ENCODE measurements around the gene RC3H1. TPM values are rescaled to one million over a fixed set of nuclear protein-coding genes. Genes with fewer than 3 reads are reported as not detected.

Gene RC3H1
- total RNA-seq, 1 experiment from 2014 or later: 29.2 TPM

GRCh38 chr1:174017231-174017970 lies 4.8 kb downstream of the RC3H1 start:
- Mint-ChIP-seq H3K27me3 (ENCODE audit: insufficient read depth, unreplicated experiment) (no peaks in the 10 kb centered on the region), H3K9me3 (ENCODE audit: unreplicated experiment) (no peaks in the 10 kb centered on the region), H3K36me3 (ENCODE audit: insufficient read depth, unreplicated experiment) (peaks cover 26% of the 10 kb centered on the region), H3K27ac (ENCODE audit: unreplicated experiment) (no peak overlapping the region), H3K4me3 (ENCODE audit: unreplicated experiment) (no peak overlapping the region), H3K4me1 (ENCODE audit: low read depth, unreplicated experiment) (no peaks in the 10 kb centered on the region)
- H3K4me1 ChIP-seq: peaks cover 9% of the 10 kb centered on the region
- no TSS peak for BruUV-seq (replicated peaks)
- no peak overlapping the region for H3K4me3 ChIP-seq (ENCODE audit: low read depth, low read length)
- no peaks in the 10 kb centered on the region for H3K36me3 ChIP-seq (ENCODE audit: control insufficient read depth, insufficient read depth, low read length)
- intact Hi-C loops (cut with micrococcal nuclease; ENCODE audit: unreplicated experiment): no loop called here
- CTCF ChIA-PET: no interaction called here
- no peak for TF ChIP-seq CTCF (IDR thresholded peaks at IDR 0.05; ENCODE audit: insufficient read depth in 1 of 2, low read depth in 1 of 2, low read length in 1 of 2, severe bottlenecking in 1 of 2, unreplicated experiment in 1 of 2)
- no peak for DNase-seq
- no peaks in the 10 kb centered on the region for H3K9me3 ChIP-seq
- POLR2A ChIA-PET: no interaction called here
- no peaks in the 10 kb centered on the region for H3K27me3 ChIP-seq (replicated peaks; ENCODE audit: control insufficient read depth, insufficient read depth, low read length)

- ChIA-PET CTCF (no interaction called here), POLR2A (no interaction called here)
- BruUV-seq (replicated peaks): no TSS peak
- DNase-seq: no peak
- Mint-ChIP-seq H3K27me3 (ENCODE audit: insufficient read depth, unreplicated experiment) (no peaks in the 10 kb centered on the region), H3K36me3 (ENCODE audit: insufficient read depth, unreplicated experiment) (peaks cover 17% of the 10 kb centered on the region), H3K4me3 (ENCODE audit: unreplicated experiment) (no peak overlapping the region), H3K4me1 (ENCODE audit: low read depth, unreplicated experiment) (peaks cover 5% of the 10 kb centered on the region), H3K9me3 (ENCODE audit: unreplicated experiment) (no peaks in the 10 kb centered on the region), H3K27ac (ENCODE audit: unreplicated experiment) (no peak overlapping the region)
- H3K9me3 ChIP-seq: no peaks in the 10 kb centered on the region
- H3K36me3 ChIP-seq (ENCODE audit: control insufficient read depth, insufficient read depth, low read length): no peaks in the 10 kb centered on the region
- intact Hi-C loops (cut with micrococcal nuclease; ENCODE audit: unreplicated experiment): no loop called here
- no peak overlapping the region for H3K4me3 ChIP-seq (ENCODE audit: low read depth, low read length)
- no peaks in the 10 kb centered on the region for H3K27me3 ChIP-seq (replicated peaks; ENCODE audit: control insufficient read depth, insufficient read depth, low read length)
- H3K4me1 ChIP-seq: peaks cover 5% of the 10 kb centered on the region; the same call in 1 of the 2 replicates
- no peak for TF ChIP-seq CTCF (IDR thresholded peaks at IDR 0.05; ENCODE audit: insufficient read depth in 1 of 2, low read depth in 1 of 2, low read length in 1 of 2, severe bottlenecking in 1 of 2, unreplicated experiment in 1 of 2)
Observed at GRCh38 chr1:174013864-174014418, 8.2 kb downstream of the RC3H1 start.

GRCh38 chr1:174008979-174009378 lies 13.2 kb downstream of the RC3H1 start:
- peaks cover 6% of the 10 kb centered on the region for H3K4me1 Mint-ChIP-seq (ENCODE audit: low read depth, unreplicated experiment)
- Histone ChIP-seq H3K9me3 (no peaks in the 10 kb centered on the region), H3K4me3 (ENCODE audit: low read depth, low read length) (no peak overlapping the region), H3K36me3 (ENCODE audit: control insufficient read depth, insufficient read depth, low read length) (no peaks in the 10 kb centered on the region), H3K4me1 (no peaks in the 10 kb centered on the region), H3K27me3 (replicated peaks; ENCODE audit: control insufficient read depth, insufficient read depth, low read length) (no peaks in the 10 kb centered on the region)
- ChIA-PET CTCF (no interaction called here), POLR2A (no interaction called here)
- no TSS peak for BruUV-seq (replicated peaks)
- intact Hi-C loops (cut with micrococcal nuclease; ENCODE audit: unreplicated experiment): no loop called here
- H3K9me3 Mint-ChIP-seq (ENCODE audit: unreplicated experiment): no peaks in the 10 kb centered on the region
- DNase-seq: no peak
- no peaks in the 10 kb centered on the region for H3K27me3 Mint-ChIP-seq (ENCODE audit: insufficient read depth, unreplicated experiment)
- no peak overlapping the region for H3K4me3 Mint-ChIP-seq (ENCODE audit: unreplicated experiment)
- H3K27ac Mint-ChIP-seq (ENCODE audit: unreplicated experiment): no peak overlapping the region
- no peak for TF ChIP-seq CTCF (IDR thresholded peaks at IDR 0.05; ENCODE audit: insufficient read depth in 1 of 2, low read depth in 1 of 2, low read length in 1 of 2, severe bottlenecking in 1 of 2, unreplicated experiment in 1 of 2)
- peaks cover 22% of the 10 kb centered on the region for H3K36me3 Mint-ChIP-seq (ENCODE audit: insufficient read depth, unreplicated experiment)
